ENCODE results near the gene HEMK1.

The HEMK1 gene

DNA sequence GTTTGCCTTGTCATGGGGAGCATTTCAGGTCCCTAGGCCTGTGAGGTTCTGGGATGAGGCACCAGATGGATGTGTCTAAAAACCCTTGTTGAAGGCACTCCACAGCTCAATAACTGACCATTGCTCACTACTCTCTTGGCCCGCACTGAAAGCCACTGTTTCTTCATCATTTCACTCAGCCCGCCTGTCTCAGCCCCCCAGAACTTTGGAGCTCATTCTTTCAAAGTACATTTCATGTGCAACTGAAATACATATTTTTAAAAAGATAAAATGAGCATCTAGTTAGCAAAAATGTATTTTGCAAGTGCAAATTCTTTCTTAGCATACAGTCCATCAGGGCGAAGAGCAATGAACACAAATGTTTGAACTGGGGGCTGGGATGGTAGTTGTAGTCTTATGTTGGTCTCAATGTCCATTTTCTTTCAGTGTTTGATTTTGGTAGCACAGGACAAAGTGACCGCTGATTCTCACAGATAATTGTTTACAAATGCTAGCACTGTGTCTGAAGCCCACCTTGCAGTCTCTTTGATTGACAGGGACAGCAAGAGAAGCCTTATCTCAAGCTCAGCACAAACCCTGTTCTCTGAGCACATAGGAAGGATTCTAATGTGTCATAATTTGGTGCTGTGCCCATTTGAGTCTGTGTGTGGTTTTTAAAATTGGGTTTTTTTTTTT is 19.6 kb downstream of the HEMK1 start:
- H3K4me1 ChIP-seq (ENCODE audit: insufficient read depth, low read length): no peaks in the 10 kb centered on the region
- H3K27me3 ChIP-seq (ENCODE audit: insufficient read depth, low read length): no peaks in the 10 kb centered on the region
- H3K4me3 ChIP-seq (ENCODE audit: low read length): no peak overlapping the region
- 90% methylated on average over 4 of the region's 4 CpGs for WGBS
- no peak overlapping the region for H3K27ac ChIP-seq (ENCODE audit: low read depth, low read length)
- H3K36me3 ChIP-seq (ENCODE audit: insufficient read depth, low read length): 0 out of 2 replicates have a peak, but pooled peaks cover 2% of the 10 kb centered on the region
- H3K9me3 ChIP-seq (ENCODE audit: insufficient read depth, low read depth, low read length): no peaks in the 10 kb centered on the region
- H3K9ac ChIP-seq (ENCODE audit: low read depth, low read length): no peak overlapping the region

DNA sequence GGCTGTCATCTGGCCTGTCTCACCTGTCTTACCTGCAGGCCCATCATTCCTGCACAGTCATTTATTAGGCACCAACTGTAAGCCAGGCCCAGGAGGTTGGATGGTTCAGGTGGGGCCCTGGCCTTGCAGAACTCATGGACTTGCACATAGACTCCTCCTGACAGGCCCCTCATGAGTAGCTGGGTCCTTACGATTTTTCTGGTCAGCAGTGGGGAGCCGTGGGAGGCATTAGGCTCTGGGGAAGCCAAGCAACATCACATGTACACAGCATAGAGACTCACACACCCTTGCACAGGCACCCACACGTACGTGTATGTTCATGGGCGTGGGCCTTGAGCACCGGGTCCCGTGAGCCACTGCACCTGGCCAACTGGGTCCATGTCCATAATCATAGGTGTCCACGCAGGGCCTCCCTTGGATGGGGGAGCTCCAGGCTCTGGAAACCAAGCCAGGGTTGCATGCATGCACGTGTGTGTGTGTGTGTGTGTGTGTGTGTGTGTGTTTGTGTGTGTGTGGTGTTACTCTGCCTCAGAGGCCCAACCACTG is 21.9 kb downstream of the HEMK1 start:
- Histone ChIP-seq H3K27me3 (ENCODE audit: insufficient read depth, low read length) (no peaks in the 10 kb centered on the region), H3K9ac (ENCODE audit: low read depth, low read length) (no peak overlapping the region), H3K9me3 (ENCODE audit: insufficient read depth, low read depth, low read length) (no peaks in the 10 kb centered on the region), H3K4me1 (ENCODE audit: insufficient read depth, low read length) (no peaks in the 10 kb centered on the region), H3K27ac (ENCODE audit: low read depth, low read length) (no peak overlapping the region), H3K4me3 (ENCODE audit: low read length) (no peak overlapping the region), H3K36me3 (ENCODE audit: insufficient read depth, low read length) (no peaks in the 10 kb centered on the region)
- 89% methylated on average over 9 of the region's 9 CpGs for WGBS

DNA sequence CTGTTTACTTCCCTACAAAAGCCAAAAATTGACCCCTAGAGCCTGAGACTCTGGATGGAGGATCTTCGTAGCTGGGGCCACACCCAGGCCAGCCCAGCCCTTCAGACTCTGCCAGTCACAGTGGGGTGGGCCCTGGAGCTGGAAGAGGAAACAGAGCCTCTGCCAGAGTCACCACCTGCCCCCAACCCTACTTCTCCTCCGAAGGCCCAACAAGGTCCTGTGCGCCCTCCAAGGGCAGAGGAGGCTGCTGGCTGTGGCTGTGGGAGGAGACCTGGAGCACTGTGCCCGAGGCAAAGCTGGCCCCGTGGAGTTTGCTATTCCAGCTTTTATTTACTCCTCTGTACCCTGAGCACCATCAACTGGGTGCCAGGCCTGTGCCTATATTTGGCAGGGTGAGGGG is 23.2 kb downstream of the HEMK1 start:
- Histone ChIP-seq H3K36me3 (ENCODE audit: insufficient read depth, low read length) (no peaks in the 10 kb centered on the region), H3K27ac (ENCODE audit: low read depth, low read length) (no peak overlapping the region), H3K27me3 (ENCODE audit: insufficient read depth, low read length) (no peaks in the 10 kb centered on the region), H3K9me3 (ENCODE audit: insufficient read depth, low read depth, low read length) (no peaks in the 10 kb centered on the region), H3K4me1 (ENCODE audit: insufficient read depth, low read length) (no peaks in the 10 kb centered on the region), H3K9ac (ENCODE audit: low read depth, low read length) (no peak overlapping the region), H3K4me3 (ENCODE audit: low read length) (no peak overlapping the region)
- WGBS: 63% methylated on average over 5 of the region's 5 CpGs

DNA sequence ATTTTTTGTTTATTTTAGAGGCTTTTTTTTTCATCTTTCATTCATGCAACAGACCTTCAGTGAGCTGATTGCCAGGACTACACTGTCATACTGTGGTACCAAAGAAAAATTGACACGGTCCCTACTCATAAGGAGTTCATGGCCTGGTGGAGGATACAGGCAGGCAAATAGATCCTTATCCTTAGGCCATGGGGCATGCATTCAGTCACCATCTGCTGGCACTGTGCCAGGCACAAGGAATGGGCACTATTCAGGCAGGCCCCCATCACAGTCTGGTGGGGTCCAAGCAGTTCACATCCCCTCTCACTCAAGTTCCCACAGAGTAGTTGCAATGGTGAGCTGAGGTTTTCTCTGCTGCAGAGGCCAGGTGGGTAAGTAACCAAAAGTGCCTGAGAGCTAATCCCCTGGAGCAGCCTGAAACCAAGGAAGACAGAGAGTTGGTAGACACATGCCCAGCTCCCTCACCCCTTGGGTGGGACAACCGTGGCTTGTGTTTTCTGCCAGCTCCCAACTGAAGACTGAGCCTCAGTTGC is 25.0 kb downstream of the HEMK1 start:
- no peak overlapping the region for H3K27ac ChIP-seq (ENCODE audit: low read depth, low read length)
- H3K4me1 ChIP-seq (ENCODE audit: insufficient read depth, low read length): no peaks in the 10 kb centered on the region
- no peaks in the 10 kb centered on the region for H3K27me3 ChIP-seq (ENCODE audit: insufficient read depth, low read length)
- no peaks in the 10 kb centered on the region for H3K36me3 ChIP-seq (ENCODE audit: insufficient read depth, low read length)
- H3K4me3 ChIP-seq (ENCODE audit: low read length): no peak overlapping the region
- H3K9me3 ChIP-seq (ENCODE audit: insufficient read depth, low read depth, low read length): no peaks in the 10 kb centered on the region
- WGBS: 81% methylated on average over 2 of the region's 2 CpGs
- no peak overlapping the region for H3K9ac ChIP-seq (ENCODE audit: low read depth, low read length)

DNA sequence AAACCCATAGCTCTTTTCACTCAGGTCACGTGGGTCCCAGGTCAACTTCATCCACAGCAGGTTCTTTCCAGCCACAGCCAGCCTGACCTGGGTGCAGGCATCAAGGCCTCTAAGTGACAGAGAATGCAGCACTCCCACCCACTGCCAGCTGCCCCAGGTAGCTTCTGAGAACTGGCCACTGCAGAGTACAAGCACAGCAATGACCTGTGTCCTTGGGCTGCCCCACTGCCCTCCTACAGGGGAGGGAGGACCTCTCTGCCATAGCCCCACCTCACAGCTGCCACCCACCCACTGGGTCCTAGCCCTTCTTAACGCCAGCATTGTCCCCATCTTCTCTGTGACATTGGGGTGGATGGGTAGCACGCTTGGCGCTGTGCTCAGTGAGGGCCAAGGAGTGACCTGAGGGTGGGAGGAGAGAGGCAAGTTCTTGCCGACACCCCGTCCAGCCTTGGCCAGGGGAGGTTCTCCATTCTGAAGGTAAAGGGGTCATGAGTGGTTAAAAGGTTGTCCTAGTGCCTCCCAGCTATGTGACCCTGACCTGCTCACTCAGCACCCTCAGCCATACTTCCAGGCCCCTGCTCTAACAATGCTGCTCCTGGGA is 29.9 kb downstream of the HEMK1 start:
- H3K27ac ChIP-seq (ENCODE audit: low read depth, low read length): no peak overlapping the region
- no peak overlapping the region for H3K9ac ChIP-seq (ENCODE audit: low read depth, low read length)
- H3K4me1 ChIP-seq (ENCODE audit: insufficient read depth, low read length): peaks cover 3% of the 10 kb centered on the region; the same call in 1 of the 2 replicates

DNA sequence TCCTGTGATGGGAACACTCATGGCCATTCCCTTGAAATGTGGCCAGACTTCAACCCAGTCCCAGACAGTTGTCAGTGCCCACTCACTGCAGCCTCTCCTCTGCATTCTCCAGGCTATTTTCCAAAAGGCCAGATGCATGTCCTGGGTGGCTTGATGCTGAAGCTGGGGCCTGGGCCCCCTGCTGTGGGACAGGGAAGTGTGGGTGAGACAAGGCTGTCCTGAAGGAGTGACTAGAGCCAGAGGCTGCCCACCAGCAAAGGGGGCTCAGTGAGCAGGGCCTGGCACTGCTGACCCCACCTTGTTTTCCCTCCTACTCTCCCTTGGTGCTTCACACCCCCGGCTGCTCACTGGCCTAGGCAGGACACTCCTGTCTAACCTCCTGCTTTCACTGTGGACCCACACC is 30.4 kb downstream of the HEMK1 start:
- no peaks in the 10 kb centered on the region for H3K9me3 ChIP-seq (ENCODE audit: insufficient read depth, low read depth, low read length)
- H3K4me1 ChIP-seq (ENCODE audit: insufficient read depth, low read length): peaks cover 3% of the 10 kb centered on the region; the same call in 1 of the 2 replicates
- no peak overlapping the region for H3K27ac ChIP-seq (ENCODE audit: low read depth, low read length)
- no peaks in the 10 kb centered on the region; the same call in 1 of the 2 replicates for H3K27me3 ChIP-seq (ENCODE audit: insufficient read depth, low read length)
- no peak overlapping the region for H3K4me3 ChIP-seq (ENCODE audit: low read length)
- H3K9ac ChIP-seq (ENCODE audit: low read depth, low read length): no peak overlapping the region
- no peaks in the 10 kb centered on the region for H3K36me3 ChIP-seq (ENCODE audit: insufficient read depth, low read length)
- WGBS: 97% methylated on average over 1 of the region's 1 CpG

More for the DNA sequence above, 29.9 kb downstream of the HEMK1 start:
- H3K9me3 ChIP-seq (ENCODE audit: insufficient read depth, low read depth, low read length): no peaks in the 10 kb centered on the region
- H3K36me3 ChIP-seq (ENCODE audit: insufficient read depth, low read length): no peaks in the 10 kb centered on the region
- no peak overlapping the region for H3K4me3 ChIP-seq (ENCODE audit: low read length)
- no peaks in the 10 kb centered on the region; the same call in 1 of the 2 replicates for H3K27me3 ChIP-seq (ENCODE audit: insufficient read depth, low read length)
- 79% methylated on average over 6 of the region's 6 CpGs for WGBS

DNA sequence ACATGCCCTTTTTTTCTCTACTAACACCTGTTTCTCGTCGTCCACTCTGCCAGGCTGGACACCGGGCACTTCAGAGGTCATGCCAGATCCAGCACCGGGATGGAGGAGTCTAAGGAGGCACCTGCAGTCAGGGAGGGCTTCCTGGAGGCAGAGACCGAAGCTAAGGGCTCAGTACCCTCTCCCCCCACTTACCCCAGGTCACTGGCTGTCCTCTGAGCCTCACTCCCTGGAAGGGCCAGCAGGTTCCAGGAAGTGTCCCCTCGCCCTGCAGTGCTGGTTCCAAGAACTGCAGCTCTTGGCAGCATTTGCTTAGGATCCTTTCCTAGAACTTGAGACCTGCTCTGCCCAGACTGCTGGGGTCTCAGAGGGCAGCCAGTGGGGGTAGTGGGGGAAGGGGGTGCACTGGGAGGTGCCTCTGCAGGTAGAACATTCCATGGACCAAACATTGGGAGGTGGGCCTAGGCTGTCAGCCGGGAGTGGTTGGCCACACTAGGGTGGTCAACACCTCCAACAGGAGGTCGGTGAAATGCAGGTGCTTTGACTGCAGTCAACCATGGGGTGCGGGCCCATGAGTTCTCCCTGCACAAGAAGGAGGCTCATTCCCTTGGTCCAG is 30.9 kb downstream of the HEMK1 start:
- Histone ChIP-seq H3K4me1 (ENCODE audit: insufficient read depth, low read length) (peaks cover 3% of the 10 kb centered on the region; the same call in 1 of the 2 replicates), H3K36me3 (ENCODE audit: insufficient read depth, low read length) (no peaks in the 10 kb centered on the region), H3K9me3 (ENCODE audit: insufficient read depth, low read depth, low read length) (no peaks in the 10 kb centered on the region), H3K27me3 (ENCODE audit: insufficient read depth, low read length) (no peaks in the 10 kb centered on the region; the same call in 1 of the 2 replicates), H3K9ac (ENCODE audit: low read depth, low read length) (no peak overlapping the region), H3K4me3 (ENCODE audit: low read length) (no peak overlapping the region), H3K27ac (ENCODE audit: low read depth, low read length) (no peak overlapping the region)
- 92% methylated on average over 9 of the region's 9 CpGs for WGBS

DNA sequence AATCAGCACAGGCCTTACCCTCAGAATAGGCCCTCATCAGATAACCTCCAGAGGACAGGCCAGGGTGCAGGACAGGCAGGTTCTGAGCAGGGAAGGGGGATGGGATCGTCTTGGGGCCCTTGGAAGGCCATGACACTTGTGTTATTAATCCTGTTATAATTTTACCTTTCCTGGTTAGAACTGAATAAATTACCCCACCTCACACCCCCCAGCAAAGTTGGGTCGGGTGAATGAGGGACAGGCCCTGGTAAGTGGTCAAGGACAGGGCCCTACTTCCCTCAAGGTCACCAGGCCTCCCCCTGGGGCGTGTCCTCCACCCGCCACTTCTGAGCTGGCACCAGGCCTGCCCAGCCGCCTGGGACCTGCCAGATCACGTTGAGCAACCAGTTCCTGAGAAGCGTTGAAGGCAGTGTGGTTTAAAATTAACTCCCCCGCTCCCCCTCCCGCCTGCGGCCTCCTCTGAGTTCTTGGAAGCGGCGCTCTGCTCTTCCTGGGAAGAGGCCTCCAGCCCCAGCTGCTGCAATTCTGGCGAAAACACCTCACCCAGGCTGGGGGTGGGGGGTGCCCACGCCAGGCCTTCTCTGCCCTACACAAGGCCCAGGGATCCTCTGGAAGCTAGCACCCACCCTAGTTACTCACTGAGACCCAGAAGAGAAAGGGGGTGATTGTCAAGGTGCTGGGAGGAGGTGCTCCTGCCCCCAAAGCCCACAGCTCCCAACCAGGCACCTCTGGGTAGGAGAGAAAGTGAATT is 31.7 kb downstream of the HEMK1 start:
- Histone ChIP-seq H3K9ac (ENCODE audit: low read depth, low read length) (no peak overlapping the region), H3K27ac (ENCODE audit: low read depth, low read length) (no peak overlapping the region), H3K4me3 (ENCODE audit: low read length) (no peak overlapping the region), H3K9me3 (ENCODE audit: insufficient read depth, low read depth, low read length) (no peaks in the 10 kb centered on the region), H3K4me1 (ENCODE audit: insufficient read depth, low read length) (peaks cover 3% of the 10 kb centered on the region; the same call in 1 of the 2 replicates), H3K36me3 (ENCODE audit: insufficient read depth, low read length) (no peaks in the 10 kb centered on the region), H3K27me3 (ENCODE audit: insufficient read depth, low read length) (no peaks in the 10 kb centered on the region; the same call in 1 of the 2 replicates)
- WGBS: 82% methylated on average over 13 of the region's 14 CpGs

DNA sequence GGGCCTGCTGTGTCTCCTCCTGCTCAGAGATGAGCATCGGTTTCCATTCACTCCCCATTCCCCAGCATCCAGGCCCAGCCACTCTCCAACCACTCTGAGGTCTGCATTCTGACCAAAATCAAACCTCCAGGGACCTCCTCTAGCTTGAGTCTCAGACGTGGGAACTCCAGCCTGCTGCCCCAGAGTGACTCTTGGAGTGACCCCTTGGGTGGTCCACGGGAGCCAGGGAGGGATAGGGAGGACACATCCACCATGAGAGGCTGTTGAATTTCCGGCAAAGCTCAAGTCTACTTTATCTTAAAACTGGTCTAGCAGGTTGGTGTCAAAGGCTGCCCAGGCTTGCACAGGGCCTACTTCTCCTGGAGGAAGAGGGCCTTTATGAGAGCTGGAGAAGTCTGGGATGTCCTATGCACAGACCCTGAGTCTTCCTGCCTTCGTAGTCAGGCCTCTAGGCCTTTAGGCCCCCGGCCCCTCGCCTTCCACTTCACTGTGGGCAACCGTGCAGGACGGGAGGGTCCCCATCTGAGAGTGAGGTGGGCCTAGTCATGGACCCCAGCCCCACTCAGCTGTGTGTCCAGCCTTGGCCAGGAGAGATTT is 33.4 kb downstream of the HEMK1 start:
- Histone ChIP-seq H3K4me3 (ENCODE audit: low read length) (no peak overlapping the region), H3K9ac (ENCODE audit: low read depth, low read length) (no peak overlapping the region), H3K27ac (ENCODE audit: low read depth, low read length) (no peak overlapping the region), H3K36me3 (ENCODE audit: insufficient read depth, low read length) (no peaks in the 10 kb centered on the region; the same call in 1 of the 2 replicates), H3K27me3 (ENCODE audit: insufficient read depth, low read length) (no peaks in the 10 kb centered on the region; the same call in 1 of the 2 replicates), H3K9me3 (ENCODE audit: insufficient read depth, low read depth, low read length) (no peaks in the 10 kb centered on the region), H3K4me1 (ENCODE audit: insufficient read depth, low read length) (peaks cover 3% of the 10 kb centered on the region; the same call in 1 of the 2 replicates)
- WGBS: 87% methylated on average over 9 of the region's 9 CpGs
